Stimulated activated CD4-positive, alpha-beta T cell treated with anti-CD3 and anti-CD28 coated beads, Interleukin-12 subunit alpha, Interleukin-12 subunit beta, amount 100 ng/mL, for 24 hours (primary cell): ENCODE results near the gene SNRPF.

Experiments
- DNase-seq, 2 experiments: peaks; one replicate each; pipeline ENCODE4 v3.0.0-alpha.2; 2020; ENCODE audit warnings: low read depth in 2 of 2

Gene SNRPF

DNA sequence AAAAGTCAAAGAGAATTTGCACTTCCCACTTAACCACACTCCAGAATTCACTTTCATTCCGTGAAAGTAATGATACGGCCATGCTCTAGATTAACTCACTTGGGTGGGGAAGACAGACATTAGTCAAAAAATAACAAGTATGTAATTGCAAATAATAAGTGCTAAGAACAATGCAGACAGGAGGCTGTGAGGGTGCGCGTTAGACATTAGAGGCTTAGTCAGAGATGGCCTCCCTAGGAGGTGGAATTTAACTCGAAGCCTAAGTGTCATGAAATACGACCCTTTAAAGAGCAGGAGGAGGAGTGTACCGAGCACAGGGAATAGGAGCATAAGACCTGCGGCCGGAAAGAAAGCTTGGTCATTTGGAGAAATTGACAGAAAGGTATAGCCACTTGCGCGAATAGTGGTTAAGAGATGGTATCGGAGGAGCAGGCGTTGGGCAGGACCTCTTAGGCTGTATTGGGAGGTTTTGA is 628 bp downstream of the SNRPF start:
- no peak for DNase-seq

DNA sequence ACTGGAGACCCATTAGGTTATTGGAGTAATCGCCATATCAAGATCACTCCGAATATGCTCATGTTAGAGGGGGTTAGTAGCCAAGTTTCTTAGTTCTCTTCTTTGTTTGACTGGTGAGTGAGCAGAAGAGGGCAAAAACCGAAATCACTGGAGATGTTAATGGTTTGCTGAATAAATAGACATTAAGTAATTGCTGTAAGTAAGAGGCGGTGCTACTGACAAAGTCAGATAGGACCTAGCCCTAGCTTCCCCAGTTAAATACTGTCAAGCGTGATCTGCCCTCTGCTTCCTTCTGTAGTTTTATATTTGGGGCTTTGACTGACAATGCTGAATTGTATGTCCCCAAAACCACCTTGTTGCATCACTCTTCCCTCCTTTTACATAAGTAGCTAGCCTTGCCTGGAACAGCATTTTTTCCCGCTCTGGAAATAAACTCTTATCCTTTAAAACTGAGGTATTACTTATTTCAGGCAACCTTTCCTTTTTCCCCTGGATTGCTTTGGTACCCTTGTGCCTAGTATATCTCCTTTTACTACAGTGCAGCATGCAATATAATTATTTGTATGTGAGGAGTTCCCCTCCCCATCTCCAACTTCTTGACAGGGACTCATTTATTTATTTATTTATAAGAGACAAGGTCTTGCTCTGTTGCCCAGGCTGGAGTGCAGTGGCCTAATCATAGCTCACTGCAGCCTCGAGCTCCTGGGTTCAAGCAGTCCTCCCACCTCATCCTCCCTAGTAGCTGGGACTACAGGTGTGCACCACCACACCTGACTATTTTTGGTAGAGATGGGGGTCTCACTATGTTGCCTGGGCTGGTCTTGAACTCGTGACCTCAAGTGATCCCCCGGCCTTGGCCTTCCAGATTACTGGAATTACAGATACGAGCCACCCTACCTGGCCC is 1.4 kb downstream of the SNRPF start:
- DNase-seq = no peak

DNA sequence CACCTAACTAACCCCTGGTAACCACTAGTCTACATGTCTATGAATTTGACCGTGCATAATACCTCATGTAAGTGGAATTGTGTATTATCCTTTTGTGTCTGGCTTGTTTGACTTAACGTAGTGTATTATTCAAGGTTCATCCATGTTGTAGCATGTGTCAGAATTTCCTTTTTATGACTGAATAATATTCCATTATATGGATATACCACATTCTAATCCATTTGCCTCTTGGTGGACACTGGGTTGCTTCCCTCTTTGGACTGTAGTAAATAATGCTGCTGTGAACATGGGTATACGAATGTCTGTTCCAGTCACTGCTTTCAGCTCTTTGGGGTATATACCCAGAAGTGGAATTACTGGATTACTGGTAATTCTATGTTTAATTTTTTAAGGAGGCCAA is 3.3 kb downstream of the SNRPF start:
- no peak for DNase-seq

DNA sequence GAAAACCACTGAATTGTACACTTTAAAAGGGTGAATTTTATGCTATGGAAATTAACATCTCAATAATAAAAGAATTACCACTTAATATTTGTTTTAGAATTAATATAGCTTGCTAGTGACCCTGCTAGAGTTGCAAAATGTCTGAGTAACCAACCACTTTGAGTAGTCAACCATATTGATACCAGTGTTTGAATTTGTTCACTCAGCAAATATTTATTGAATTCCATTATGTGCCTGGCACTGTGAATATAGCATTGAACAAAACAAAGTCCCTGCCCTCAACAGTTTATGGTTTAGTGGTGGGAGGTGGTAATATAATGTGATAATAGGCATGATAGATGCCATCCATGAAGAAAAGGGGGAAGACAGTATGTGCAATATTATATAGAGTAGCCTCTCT is 4.6 kb downstream of the SNRPF start:
- DNase-seq = no peak

DNA sequence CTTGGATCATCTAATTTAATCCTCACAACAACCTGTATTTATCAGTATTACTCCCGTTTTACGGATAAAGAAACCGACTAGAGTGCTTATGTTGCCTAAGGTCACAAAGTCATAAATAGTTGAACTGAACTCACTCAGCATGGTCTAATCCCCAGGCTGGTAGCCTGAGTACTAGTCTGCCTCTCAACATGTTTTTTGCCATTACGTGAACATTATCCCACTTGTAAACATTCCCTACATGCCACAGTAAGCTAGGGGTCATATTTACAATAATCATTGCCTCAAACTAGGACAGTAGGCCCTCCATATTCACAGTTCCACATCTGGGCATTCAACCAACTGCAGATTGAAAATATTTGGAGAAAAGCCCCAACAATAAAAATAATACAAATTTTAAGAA is 12.1 kb downstream of the SNRPF start:
- DNase-seq = no peak

DNA sequence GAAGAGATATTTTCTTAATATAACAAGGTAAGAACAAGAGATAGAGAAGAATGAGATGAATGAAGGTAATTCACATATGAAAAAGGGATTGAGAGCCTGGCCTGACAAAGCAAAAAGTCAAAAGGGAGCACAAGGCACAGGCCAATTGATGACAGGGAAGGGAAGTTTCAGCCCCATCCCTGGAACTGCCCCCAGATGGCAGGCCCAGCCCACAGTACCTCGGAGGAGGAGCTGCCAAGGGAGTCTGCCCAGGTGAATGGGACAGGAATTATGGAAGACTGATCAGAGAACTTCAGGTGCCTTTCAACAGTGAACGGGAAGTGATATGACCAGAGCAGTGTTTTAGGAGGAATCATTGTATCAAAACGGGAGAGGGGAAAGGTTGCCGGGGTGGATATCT is 15.7 kb downstream of the SNRPF start:
- no peak for DNase-seq

DNA sequence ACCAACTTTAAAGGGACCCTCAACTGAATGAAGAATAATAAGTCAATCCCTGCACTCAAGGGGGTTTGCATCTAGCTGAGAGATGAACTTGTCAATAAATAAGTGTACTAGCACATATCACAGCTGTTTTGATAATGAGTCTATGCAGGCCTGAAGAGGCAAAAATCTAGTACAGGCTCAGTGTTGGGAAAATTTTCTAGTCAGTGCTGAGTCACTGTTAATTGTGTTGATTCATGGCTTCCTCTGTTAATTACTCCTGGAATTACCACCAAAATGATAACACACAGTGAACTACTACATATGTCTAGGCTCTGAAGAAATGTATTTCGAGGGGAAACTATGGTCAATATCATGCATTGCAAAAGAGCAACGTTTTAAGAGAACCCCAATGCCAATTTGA is 18.9 kb downstream of the SNRPF start:
- DNase-seq = no peak

DNA sequence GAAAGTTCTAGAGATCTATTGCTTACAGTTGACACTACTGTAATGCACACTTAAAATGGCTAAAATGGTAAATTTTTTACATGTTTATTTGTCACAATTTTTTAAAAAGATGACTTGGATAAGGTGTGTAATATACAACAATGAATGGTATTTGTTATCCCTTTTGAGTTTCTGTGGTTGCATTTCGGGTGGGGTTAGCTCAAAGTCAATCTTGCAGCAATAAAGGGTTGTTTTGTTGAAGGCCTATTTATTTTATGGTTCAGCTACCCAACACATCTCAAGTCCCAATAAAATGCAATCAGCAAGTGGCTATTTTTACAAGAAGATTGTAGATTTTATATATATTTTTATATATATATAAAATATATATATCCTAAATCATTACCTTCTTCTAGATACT is 22.1 kb downstream of the SNRPF start:
- no peak for DNase-seq

DNA sequence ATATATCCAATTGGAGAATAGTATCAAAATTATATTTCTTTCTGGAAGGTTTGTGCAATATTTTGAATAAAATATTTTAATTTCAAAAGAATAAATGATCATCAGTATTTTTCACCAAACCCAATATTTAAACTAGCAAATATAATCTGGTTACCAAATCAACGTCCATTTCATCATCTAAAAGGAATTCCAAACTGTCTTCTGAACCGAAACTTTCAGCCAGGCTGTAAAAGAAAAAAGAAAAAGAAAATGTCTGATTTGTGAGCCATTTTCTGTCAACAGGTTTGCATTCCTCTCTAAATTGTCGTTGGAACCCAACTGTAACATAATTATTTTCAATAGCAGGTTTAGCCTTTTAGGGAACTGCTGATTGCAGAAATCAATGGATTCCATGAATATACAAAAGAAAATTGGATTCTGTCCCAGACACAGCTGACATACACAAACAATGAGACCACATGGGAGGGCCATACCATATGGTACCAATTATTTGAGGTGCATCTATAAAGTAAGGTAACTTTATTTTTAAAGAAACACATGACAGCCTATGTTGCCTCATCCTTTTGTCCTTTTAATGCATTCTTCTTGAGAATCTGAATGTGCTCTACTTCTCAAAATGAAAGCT is 22.7 kb downstream of the SNRPF start:
- DNase-seq = no peak

DNA sequence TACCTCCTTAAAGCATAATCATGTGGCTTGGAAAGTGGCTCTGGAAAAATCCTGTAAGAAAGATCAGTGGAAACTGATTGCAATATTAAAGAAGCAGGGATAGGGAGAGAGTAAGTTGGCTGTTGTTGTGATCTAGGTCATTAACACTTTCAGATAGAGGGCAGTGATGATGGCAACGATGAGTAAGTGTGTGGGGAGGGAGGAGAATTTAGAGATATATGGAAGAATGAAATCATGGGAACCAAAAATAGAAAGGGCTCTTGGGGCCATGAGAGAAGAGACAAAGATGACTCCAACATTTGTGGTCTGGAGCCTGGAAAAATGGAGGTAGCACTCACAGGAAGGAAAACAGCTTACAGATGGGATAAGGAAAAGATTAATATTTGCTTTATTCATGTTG is 23.3 kb downstream of the SNRPF start:
- no peak for DNase-seq

DNA sequence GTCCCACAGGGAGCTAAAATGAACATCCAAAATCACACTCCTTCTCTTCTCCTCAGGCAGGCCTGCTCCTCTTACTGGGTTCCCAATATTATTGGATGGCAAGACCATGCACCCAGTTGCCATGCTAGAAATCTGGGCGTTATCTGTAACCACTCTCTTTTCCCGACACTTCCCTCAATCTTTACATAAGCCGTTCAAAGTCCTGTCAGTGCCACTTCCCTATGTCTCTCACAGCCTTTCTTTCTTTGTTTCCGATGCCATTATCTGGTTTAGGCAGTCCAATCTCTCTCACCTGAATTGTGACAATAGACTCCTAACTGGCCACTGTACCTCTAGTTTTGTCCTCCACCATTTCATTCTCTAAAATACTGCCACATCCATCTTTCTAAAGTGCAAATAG is 24.1 kb downstream of the SNRPF start:
- DNase-seq = no peak

DNA sequence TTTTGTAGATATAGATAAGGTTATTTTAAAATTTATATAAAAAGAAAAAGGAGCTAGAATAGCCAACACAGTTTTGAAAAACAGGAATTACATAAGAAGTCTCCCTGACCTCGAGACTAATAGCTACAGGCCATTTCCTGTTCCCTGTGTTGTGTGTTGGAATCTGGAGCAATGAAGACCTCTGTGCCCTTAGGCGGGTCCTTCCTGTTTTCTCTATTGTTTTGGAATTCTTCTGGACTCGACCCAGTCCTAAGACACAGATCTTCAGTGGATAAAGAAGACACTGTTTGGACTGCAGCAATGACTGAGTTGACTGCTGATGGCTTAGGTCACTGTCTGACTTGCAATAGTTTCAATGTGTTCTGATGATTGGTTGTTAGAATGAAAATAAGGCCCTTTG is 26.2 kb downstream of the SNRPF start:
- no peak for DNase-seq

DNA sequence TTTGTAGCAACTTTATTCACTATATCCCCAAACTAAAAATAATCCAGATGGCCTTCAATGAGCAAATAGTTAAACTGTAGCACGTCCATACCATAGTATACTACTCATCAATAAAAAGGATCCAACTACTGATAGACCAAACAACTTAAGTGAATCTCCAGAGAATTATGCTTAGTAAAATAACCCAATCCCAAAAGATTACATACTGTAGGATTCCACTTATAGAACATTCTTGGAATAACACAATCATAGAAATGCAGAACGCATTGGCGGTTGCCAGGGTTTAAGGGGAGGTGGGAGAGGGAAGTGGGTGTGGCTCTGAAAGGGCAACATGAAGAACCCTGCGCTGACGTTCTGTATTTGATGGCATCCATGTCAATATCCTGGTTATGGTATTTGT is 28.6 kb downstream of the SNRPF start:
- DNase-seq = no peak

DNA sequence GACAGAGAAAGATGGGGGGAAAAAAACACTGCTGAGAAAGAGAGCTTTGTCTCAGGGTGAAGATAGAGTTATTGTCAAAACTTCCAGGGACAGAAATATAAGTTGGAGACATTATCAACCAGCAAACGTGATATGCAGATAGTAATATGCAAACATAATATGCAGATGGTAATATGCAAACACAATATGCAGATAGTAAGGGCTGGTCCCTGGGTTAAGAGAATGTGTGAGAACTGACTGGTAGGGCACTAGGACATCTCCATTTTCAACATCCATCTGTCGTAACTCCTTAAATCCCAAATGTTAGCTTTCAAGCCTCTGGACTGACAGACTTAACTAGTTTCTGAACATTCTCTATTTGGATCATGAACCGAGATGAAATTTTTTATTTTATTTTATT is 32.2 kb downstream of the SNRPF start:
- no peak for DNase-seq

DNA sequence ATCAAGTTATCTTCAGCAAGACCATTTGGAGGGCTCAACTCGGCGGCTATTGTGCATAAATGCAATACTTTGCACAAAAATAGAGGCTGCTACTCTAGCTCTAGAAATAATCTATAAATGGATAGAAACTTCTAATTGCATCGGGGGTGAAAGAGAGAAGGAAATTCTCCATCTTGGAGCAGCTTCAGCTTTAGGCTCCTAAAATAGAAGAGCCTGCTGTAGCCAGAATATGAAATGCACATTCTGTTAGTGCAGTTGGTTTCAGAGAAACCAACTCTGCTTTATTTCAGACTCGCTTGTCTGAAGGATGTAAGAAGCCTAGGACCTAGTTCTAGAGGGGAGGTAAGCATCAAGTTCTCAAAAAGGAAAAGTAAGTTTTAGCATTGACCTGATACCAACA is 38.1 kb downstream of the SNRPF start:
- no peak for DNase-seq

DNA sequence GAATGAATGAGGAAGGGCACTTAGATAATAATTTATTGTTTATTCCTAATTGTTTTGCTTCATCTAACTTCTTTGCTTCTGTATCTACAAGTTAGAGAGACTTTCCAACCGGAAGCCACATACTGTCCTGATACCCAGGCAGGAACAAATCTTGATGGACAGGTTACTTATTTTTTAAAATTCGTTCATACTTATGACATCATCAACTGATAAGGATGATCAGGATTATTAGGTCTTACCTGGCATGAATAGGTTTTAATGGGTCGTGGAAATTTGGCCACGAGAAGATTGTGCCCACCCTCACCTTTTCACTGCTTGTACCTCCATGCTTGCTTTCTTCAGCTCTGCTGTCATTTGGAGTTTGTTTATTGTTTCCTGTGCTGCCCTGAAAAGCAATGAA is 39.3 kb downstream of the SNRPF start:
- no peak for DNase-seq

DNA sequence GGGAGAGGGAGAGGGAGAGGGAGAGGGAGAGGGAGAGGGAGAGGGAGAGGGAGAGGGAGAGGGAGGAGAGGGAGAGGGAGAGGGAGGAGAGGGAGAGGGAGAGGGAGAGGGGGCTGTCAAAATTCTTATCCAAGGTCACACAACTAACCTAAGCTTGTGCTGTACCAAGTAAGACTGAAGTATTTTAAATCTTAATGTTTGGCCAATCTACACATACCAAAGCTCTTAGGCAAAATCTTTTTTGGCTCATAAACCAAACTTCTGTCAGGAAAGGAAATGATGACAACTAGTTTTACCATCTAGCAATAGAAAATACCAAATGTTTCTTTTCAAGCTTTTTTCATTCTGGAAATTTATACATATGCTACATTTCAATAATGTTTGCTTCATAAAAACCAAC is 49.8 kb downstream of the SNRPF start:
- DNase-seq = no peak

DNA sequence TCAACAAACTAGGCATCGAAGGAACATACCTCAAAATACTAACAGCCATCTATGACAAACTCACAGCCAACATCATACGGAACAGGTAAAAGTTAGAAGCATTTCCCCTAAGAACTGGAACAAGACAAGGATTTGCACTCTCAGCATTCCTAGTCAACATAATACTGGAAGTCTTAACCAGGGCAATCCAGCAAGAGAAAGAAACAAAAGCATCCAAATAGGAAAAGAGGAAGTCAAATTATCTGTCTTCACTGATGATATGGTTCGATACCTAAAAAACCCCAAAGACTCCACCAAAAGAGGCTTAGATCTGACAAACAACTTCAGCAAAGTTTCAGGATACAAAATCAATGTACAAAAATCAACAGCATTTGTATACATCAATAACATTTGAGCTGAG is 51.1 kb downstream of the SNRPF start:
- DNase-seq = no peak
